Measurements from ENCODE around the gene MICB.
"Not testable (repeated sequence)": the region's sequence is repeated elsewhere in the genome, so short reads cannot be mapped to it uniquely, and the experiment has no call there.

The MICB gene

GRCh38 chr6:31498748-31499147 is 803 bp downstream of the MICB start:
- no peak for DNase-seq (ENCODE audit: extremely low read depth in 1 of 2, low read depth in 1 of 2)

- not testable (repeated sequence) for DNase-seq (ENCODE audit: extremely low read depth in 1 of 2, low read depth in 1 of 2)
Measured at GRCh38 chr6:31499648-31500047, 1.7 kb downstream of the MICB start.

GRCh38 chr6:31502586-31502985 is 4.6 kb downstream of the MICB start:
- DNase-seq (ENCODE audit: extremely low read depth in 1 of 2, low read depth in 1 of 2), result no peak

- DNase-seq (ENCODE audit: extremely low read depth in 1 of 2, low read depth in 1 of 2), result not testable (repeated sequence)
Measured at GRCh38 chr6:31509036-31509435, 11.1 kb downstream of the MICB start.

- DNase-seq (ENCODE audit: extremely low read depth in 1 of 2, low read depth in 1 of 2), result no peak
Measured at GRCh38 chr6:31510007-31510406, 12.1 kb downstream of the MICB start.

- no peak for DNase-seq (ENCODE audit: extremely low read depth in 1 of 2, low read depth in 1 of 2)
Measured at GRCh38 chr6:31513456-31514165, 15.7 kb downstream of the MICB start.

- DNase-seq (ENCODE audit: extremely low read depth in 1 of 2, low read depth in 1 of 2), result no peak
Measured at GRCh38 chr6:31521835-31522234, 23.9 kb downstream of the MICB start.

GRCh38 chr6:31525553-31525931 is 27.6 kb downstream of the MICB start:
- DNase-seq (ENCODE audit: extremely low read depth in 1 of 2, low read depth in 1 of 2), result no peak

GRCh38 chr6:31525932-31526591 is 28.1 kb downstream of the MICB start:
- DNase-seq (ENCODE audit: extremely low read depth in 1 of 2, low read depth in 1 of 2), result no peak

- DNase-seq (ENCODE audit: extremely low read depth in 1 of 2, low read depth in 1 of 2), result no peak
Measured at GRCh38 chr6:31528307-31528777, 30.4 kb downstream of the MICB start.

GRCh38 chr6:31528821-31529328 is 30.9 kb downstream of the MICB start, which contains the start of gene MCCD1:
Gene MCCD1, plus strand, starts transcription at chr6:31528962. Its CDS starts 53 bp downstream, at chr6:31529015.
- DNase-seq (ENCODE audit: extremely low read depth in 1 of 2, low read depth in 1 of 2), result no peak

GRCh38 chr6:31529329-31530150 is 31.6 kb downstream of the MICB start:
- no peak for DNase-seq (ENCODE audit: extremely low read depth in 1 of 2, low read depth in 1 of 2)

- no peak for DNase-seq (ENCODE audit: extremely low read depth in 1 of 2, low read depth in 1 of 2)
Measured at GRCh38 chr6:31530659-31531058, 32.7 kb downstream of the MICB start.

GRCh38 chr6:31531162-31531561 is 33.2 kb downstream of the MICB start:
- DNase-seq (ENCODE audit: extremely low read depth in 1 of 2, low read depth in 1 of 2), result no peak

- DNase-seq (ENCODE audit: extremely low read depth in 1 of 2, low read depth in 1 of 2), result no peak
Measured at GRCh38 chr6:31531771-31532643, 34.1 kb downstream of the MICB start.

- DNase-seq (ENCODE audit: extremely low read depth in 1 of 2, low read depth in 1 of 2), result no peak
Measured at GRCh38 chr6:31532644-31533454, 34.9 kb downstream of the MICB start.

GRCh38 chr6:31533455-31533841 is 35.5 kb downstream of the MICB start:
- DNase-seq (ENCODE audit: extremely low read depth in 1 of 2, low read depth in 1 of 2), result no peak

GRCh38 chr6:31534011-31534410 is 36.1 kb downstream of the MICB start:
- DNase-seq (ENCODE audit: extremely low read depth in 1 of 2, low read depth in 1 of 2), result no peak

GRCh38 chr6:31534521-31535040 is 36.6 kb downstream of the MICB start:
- DNase-seq (ENCODE audit: extremely low read depth in 1 of 2, low read depth in 1 of 2), result no peak

Measured in stimulated activated CD8-positive, alpha-beta memory T cell treated with anti-CD3 and anti-CD28 coated beads, Interleukin-7, amount 100 ng/mL, for 48 hours (primary cell).